Measurements from ENCODE around the gene ERC2. TPM values are rescaled to one million over a fixed set of nuclear protein-coding genes. Genes with fewer than 3 reads are reported as not detected.
A peak's percentile ranks its signal among the peaks of the same experiment; 100 is the strongest.

Gene ERC2
- total RNA-seq, 6 donors from 2014 or later: 0.67 to 14.7 (median 1.3) TPM

- H3K36me3 ChIP-seq: no peaks in the 10 kb centered on the region
- H3K27ac ChIP-seq: no peak overlapping the region
- H3K9me3 ChIP-seq: no peaks in the 10 kb centered on the region
- no peak for ATAC-seq (ENCODE audit: low FRiP score in 2 of 2)
- H3K4me3 ChIP-seq: no peak overlapping the region
- no peak for DNase-seq
- no peaks in the 10 kb centered on the region for H3K27me3 ChIP-seq
- no peaks in the 10 kb centered on the region for H3K4me1 ChIP-seq
- TF ChIP-seq POLR2AphosphoS5 (IDR thresholded peaks at IDR 0.05) (no peak), CTCF (IDR thresholded peaks at IDR 0.05) (no peak), POLR2A (IDR thresholded peaks at IDR 0.05) (no peak), EP300 (IDR thresholded peaks at IDR 0.05) (no peak)
Measured at GRCh38 chr3:56410576-56410975, 57.7 kb downstream of the ERC2 start.

GRCh38 chr3:56409790-56410189 is 58.5 kb downstream of the ERC2 start:
- 92 to 93% methylated on average over 3 of the region's 3 CpGs for WGBS, 2 donors
- TF ChIP-seq POLR2A (IDR thresholded peaks at IDR 0.05) (no peak), EP300 (IDR thresholded peaks at IDR 0.05) (no peak), CTCF (IDR thresholded peaks at IDR 0.05) (no peak), POLR2AphosphoS5 (IDR thresholded peaks at IDR 0.05) (no peak)
- no peaks in the 10 kb centered on the region for H3K27me3 ChIP-seq
- H3K9me3 ChIP-seq: no peaks in the 10 kb centered on the region
- no peak for DNase-seq
- H3K36me3 ChIP-seq: no peaks in the 10 kb centered on the region
- H3K4me3 ChIP-seq: no peak overlapping the region
- no peaks in the 10 kb centered on the region for H3K4me1 ChIP-seq
- no peak overlapping the region for H3K27ac ChIP-seq
- no peak for ATAC-seq (ENCODE audit: low FRiP score in 2 of 2)

- no peak for ATAC-seq (ENCODE audit: low FRiP score in 2 of 2)
- H3K9me3 ChIP-seq: no peaks in the 10 kb centered on the region
- TF ChIP-seq POLR2A (IDR thresholded peaks at IDR 0.05): no peak
- no peak for TF ChIP-seq POLR2AphosphoS5 (IDR thresholded peaks at IDR 0.05)
- TF ChIP-seq CTCF (IDR thresholded peaks at IDR 0.05): no peak
- TF ChIP-seq EP300 (IDR thresholded peaks at IDR 0.05): no peak
- H3K4me1 ChIP-seq: no peaks in the 10 kb centered on the region
- WGBS, 2 donors: 91 to 94% methylated on average over 18 of the region's 18 CpGs
- H3K4me3 ChIP-seq: no peak overlapping the region
- no peaks in the 10 kb centered on the region for H3K36me3 ChIP-seq
- H3K27me3 ChIP-seq: no peaks in the 10 kb centered on the region
- no peak overlapping the region for H3K27ac ChIP-seq
- peak in 1 of 2 donors; percentile 68 for DNase-seq
Measured at GRCh38 chr3:56408761-56409196, 59.5 kb downstream of the ERC2 start.

GRCh38 chr3:56406826-56407515 is 61.3 kb downstream of the ERC2 start:
- Histone ChIP-seq H3K9me3 (no peaks in the 10 kb centered on the region), H3K4me1 (no peaks in the 10 kb centered on the region), H3K36me3 (no peaks in the 10 kb centered on the region), H3K27me3 (no peaks in the 10 kb centered on the region), H3K27ac (no peak overlapping the region), H3K4me3 (no peak overlapping the region)
- TF ChIP-seq POLR2A (IDR thresholded peaks at IDR 0.05) (no peak), EP300 (IDR thresholded peaks at IDR 0.05) (no peak), POLR2AphosphoS5 (IDR thresholded peaks at IDR 0.05) (no peak), CTCF (IDR thresholded peaks at IDR 0.05) (no peak)
- DNase-seq (no peak), ATAC-seq (ENCODE audit: low FRiP score in 2 of 2) (no peak)
- 79 to 82% methylated on average over 4 of the region's 4 CpGs for WGBS, 2 donors

- H3K4me3 ChIP-seq: no peak overlapping the region
- no peaks in the 10 kb centered on the region for H3K36me3 ChIP-seq
- H3K9me3 ChIP-seq: no peaks in the 10 kb centered on the region
- TF ChIP-seq EP300 (IDR thresholded peaks at IDR 0.05) (no peak), POLR2A (IDR thresholded peaks at IDR 0.05) (no peak), POLR2AphosphoS5 (IDR thresholded peaks at IDR 0.05) (no peak), CTCF (IDR thresholded peaks at IDR 0.05) (no peak)
- no peaks in the 10 kb centered on the region for H3K27me3 ChIP-seq
- WGBS, 2 donors: 81 to 84% methylated on average over 3 of the region's 3 CpGs
- DNase-seq: no peak
- no peak overlapping the region for H3K27ac ChIP-seq
- H3K4me1 ChIP-seq: no peaks in the 10 kb centered on the region
- no peak for ATAC-seq (ENCODE audit: low FRiP score in 2 of 2)
Measured at GRCh38 chr3:56404884-56405283, 63.4 kb downstream of the ERC2 start.

All from upper lobe of left lung (tissue), 6 donors.